ENCODE measurements around the gene DMGDH. TPM values are rescaled to one million over a fixed set of nuclear protein-coding genes. Genes with fewer than 3 reads are reported as not detected.

DMGDH gene
- total RNA-seq, 2 experiments from 2014 or later: 0.50 TPM; not detected in 1

- no peak for TF ChIP-seq CTCF (IDR thresholded peaks at IDR 0.05)
- DNase-seq: no peak
- Mint-ChIP-seq H3K4me3 (no peak overlapping the region), H3K27ac (no peak overlapping the region), H3K36me3 (ENCODE audit: low read depth) (no peaks in the 10 kb centered on the region), H3K27me3 (peaks cover 89% of the 10 kb centered on the region), H3K9me3 (no peaks in the 10 kb centered on the region), H3K4me1 (ENCODE audit: low read depth) (peaks cover 10% of the 10 kb centered on the region)
- Histone ChIP-seq H3K9me3 (ENCODE audit: control insufficient read depth in 1 of 2, insufficient read depth in 1 of 2, low read length in 2 of 2) (no peaks in the 10 kb centered on the region), H3K36me3 (ENCODE audit: insufficient read depth, low read length) (no peaks in the 10 kb centered on the region), H3K27me3 (ENCODE audit: control insufficient read depth in 1 of 2, insufficient read depth in 2 of 2, low read length in 2 of 2) (peaks cover 18 to 31% of the 10 kb centered on the region in 2 experiments), H3K4me3 (ENCODE audit: low read length) (no peak overlapping the region), H3K4me1 (ENCODE audit: insufficient read depth, low read length) (peaks cover 4% of the 10 kb centered on the region), H3K27ac (ENCODE audit: low read depth in 1 of 2, low read length in 2 of 2) (no peak overlapping the region)
- ChIA-PET POLR2A (interaction anchor here (1.8 kb wide), 1 partner anchor 36 kb away, joined by 9 read pairs; the partner anchor contains the start of gene ARSB), CTCF (interaction anchor here (0.6 to 1.9 kb wide), 3 partner anchors 19 to 112 kb away, joined by 3 to 8 read pairs (median 4); no protein-coding TSS in a partner anchor)
- no peak for ATAC-seq (ENCODE audit: poor library complexity)
- intact Hi-C loops (cut with DNase I, micrococcal nuclease): loop anchor here (5.0 kb wide), 2 partner anchors 446 to 836 kb away; no protein-coding TSS in a partner anchor
Measured at GRCh38 chr5:79021753-79022152, 47.7 kb downstream of the DMGDH start.

GRCh38 chr5:79020861-79021561 lies 48.5 kb downstream of the DMGDH start:
- Mint-ChIP-seq H3K9me3 (no peaks in the 10 kb centered on the region), H3K36me3 (ENCODE audit: low read depth) (no peaks in the 10 kb centered on the region), H3K27me3 (peaks cover 89% of the 10 kb centered on the region), H3K4me3 (no peak overlapping the region), H3K4me1 (ENCODE audit: low read depth) (peaks cover 10% of the 10 kb centered on the region), H3K27ac (no peak overlapping the region)
- DNase-seq (peak in 13 of 14 experiments; percentile 3 to 59 (median 13)), ATAC-seq (ENCODE audit: poor library complexity) (no peak)
- POLR2A ChIA-PET: interaction anchor here (1.8 kb wide), 1 partner anchor 36 kb away, joined by 9 read pairs; the partner anchor contains the start of gene ARSB
- Histone ChIP-seq H3K27me3 (ENCODE audit: control insufficient read depth in 1 of 2, insufficient read depth in 2 of 2, low read length in 2 of 2) (peaks cover 18 to 29% of the 10 kb centered on the region in 2 experiments), H3K4me1 (ENCODE audit: insufficient read depth, low read length) (peaks cover 4% of the 10 kb centered on the region), H3K9me3 (ENCODE audit: control insufficient read depth in 1 of 2, insufficient read depth in 1 of 2, low read length in 2 of 2) (no peaks in the 10 kb centered on the region), H3K36me3 (ENCODE audit: insufficient read depth, low read length) (no peaks in the 10 kb centered on the region), H3K27ac (ENCODE audit: low read depth in 1 of 2, low read length in 2 of 2) (no peak overlapping the region), H3K4me3 (ENCODE audit: low read length) (no peak overlapping the region)
- peak; percentile 67 for TF ChIP-seq CTCF (IDR thresholded peaks at IDR 0.05)
- intact Hi-C loops (cut with DNase I, micrococcal nuclease): loop anchor here (5.0 kb wide), 2 partner anchors 446 to 836 kb away; no protein-coding TSS in a partner anchor
- CTCF ChIA-PET: interaction anchor here (0.5 to 1.9 kb wide), 5 partner anchors 18 to 112 kb away, joined by 3 to 8 read pairs (median 3); no protein-coding TSS in a partner anchor

GRCh38 chr5:79014631-79015030 lies 54.8 kb downstream of the DMGDH start:
- DNase-seq (no peak), ATAC-seq (ENCODE audit: poor library complexity) (no peak)
- Histone ChIP-seq H3K27me3 (ENCODE audit: control insufficient read depth in 1 of 2, insufficient read depth in 2 of 2, low read length in 2 of 2) (peaks cover 0 to 4% of the 10 kb centered on the region in 2 experiments), H3K4me3 (ENCODE audit: low read length) (no peak overlapping the region), H3K27ac (ENCODE audit: low read depth in 1 of 2, low read length in 2 of 2) (no peak overlapping the region), H3K4me1 (ENCODE audit: insufficient read depth, low read length) (no peaks in the 10 kb centered on the region), H3K9me3 (ENCODE audit: control insufficient read depth in 1 of 2, insufficient read depth in 1 of 2, low read length in 2 of 2) (peaks cover 8 to 9% of the 10 kb centered on the region in 2 experiments), H3K36me3 (ENCODE audit: insufficient read depth, low read length) (no peaks in the 10 kb centered on the region)
- Mint-ChIP-seq H3K4me3 (no peak overlapping the region), H3K36me3 (ENCODE audit: low read depth) (no peaks in the 10 kb centered on the region), H3K27me3 (peaks cover 57% of the 10 kb centered on the region), H3K4me1 (ENCODE audit: low read depth) (no peaks in the 10 kb centered on the region), H3K9me3 (peaks cover 8% of the 10 kb centered on the region), H3K27ac (no peak overlapping the region)
- intact Hi-C loops (cut with DNase I, micrococcal nuclease): no loop called here
- CTCF ChIA-PET: no interaction called here
- no peak for TF ChIP-seq CTCF (IDR thresholded peaks at IDR 0.05)
- POLR2A ChIA-PET: no interaction called here

Data from CD4-positive, alpha-beta T cell (primary cell).